Stomach smooth muscle (tissue), 2 donors: ENCODE measurements around the gene TNIK.

Experiments
- H3K27ac ChIP-seq: one replicate; pipeline ENCODE4 v1.7.0; 2013; ENCODE audit warnings: mild to moderate bottlenecking, low read length, inconsistent platforms
- H3K27me3 ChIP-seq, 2 donors: one replicate each; pipeline ENCODE4 v1.7.0; 2013; ENCODE audit warnings: low read length in 2 of 2; ENCODE audit not compliant: insufficient read depth in 2 of 2, control insufficient read depth in 1 of 2
- H3K36me3 ChIP-seq, 2 donors: one replicate each; pipeline ENCODE4 v1.7.0; 2013; ENCODE audit warnings: low read length in 2 of 2; ENCODE audit not compliant: control insufficient read depth in 2 of 2, insufficient read depth in 2 of 2
- H3K4me1 ChIP-seq: one replicate; pipeline ENCODE4 v1.7.0; 2013; ENCODE audit warnings: low read length; ENCODE audit not compliant: control insufficient read depth, insufficient read depth
- H3K4me3 ChIP-seq, 2 donors: one replicate each; pipeline ENCODE4 v1.7.0; 2013; ENCODE audit warnings: low read length in 2 of 2
- H3K9ac ChIP-seq, 2 donors: one replicate each; pipeline ENCODE4 v1.7.0; 2013; ENCODE audit warnings: low read length in 2 of 2, mild to moderate bottlenecking in 1 of 2
- H3K9me3 ChIP-seq, 2 donors: one replicate each; pipeline ENCODE4 v1.7.0; 2013; ENCODE audit warnings: low read length in 2 of 2; ENCODE audit not compliant: control insufficient read depth in 2 of 2
- donor health status: healthy.
- donor health status: Pancreatic carcinoma.

TNIK gene

GRCh38 chr3:171404376-171404967 lies 55.7 kb downstream of the TNIK start:
- Histone ChIP-seq H3K27me3 (no peaks in the 10 kb centered on the region), H3K27ac (no peak overlapping the region), H3K36me3 (no peaks in the 10 kb centered on the region), H3K4me3 (no peak overlapping the region), H3K9me3 (no peaks in the 10 kb centered on the region), H3K9ac (no peak overlapping the region), H3K4me1 (no peaks in the 10 kb centered on the region)

- no peak overlapping the region for H3K9ac ChIP-seq
- H3K36me3 ChIP-seq = no peaks in the 10 kb centered on the region
- H3K27me3 ChIP-seq = no peaks in the 10 kb centered on the region
- H3K9me3 ChIP-seq = no peaks in the 10 kb centered on the region
- H3K4me3 ChIP-seq = no peak overlapping the region
- no peaks in the 10 kb centered on the region for H3K4me1 ChIP-seq
- H3K27ac ChIP-seq = no peak overlapping the region
These were observed 57.9 kb downstream of the TNIK start for GRCh38 chr3:171402281-171402680.

- no peaks in the 10 kb centered on the region for H3K4me1 ChIP-seq
These were observed 58.8 kb downstream of the TNIK start for GRCh38 chr3:171401432-171401831.

GRCh38 chr3:171399842-171400241 lies 60.4 kb downstream of the TNIK start:
- no peak overlapping the region for H3K4me3 ChIP-seq
- H3K27me3 ChIP-seq = no peaks in the 10 kb centered on the region
- no peak overlapping the region for H3K27ac ChIP-seq
- no peaks in the 10 kb centered on the region for H3K9me3 ChIP-seq
- H3K36me3 ChIP-seq = no peaks in the 10 kb centered on the region
- no peak overlapping the region for H3K9ac ChIP-seq
- no peaks in the 10 kb centered on the region for H3K4me1 ChIP-seq

More at GRCh38 chr3:171401432-171401831, 58.8 kb downstream of the TNIK start:
- H3K27ac ChIP-seq = no peak overlapping the region
- H3K4me3 ChIP-seq = no peak overlapping the region
- no peaks in the 10 kb centered on the region for H3K36me3 ChIP-seq
- H3K27me3 ChIP-seq = no peaks in the 10 kb centered on the region
- no peaks in the 10 kb centered on the region for H3K9me3 ChIP-seq
- H3K9ac ChIP-seq = no peak overlapping the region

- Histone ChIP-seq H3K27ac (no peak overlapping the region), H3K4me3 (no peak overlapping the region), H3K4me1 (peaks cover under 1% of the 10 kb centered on the region), H3K36me3 (no peaks in the 10 kb centered on the region), H3K9me3 (no peaks in the 10 kb centered on the region), H3K27me3 (no peaks in the 10 kb centered on the region), H3K9ac (no peak overlapping the region)
These were observed 61.9 kb downstream of the TNIK start for GRCh38 chr3:171398343-171398742.

- no peak overlapping the region for H3K27ac ChIP-seq
These were observed 63.1 kb downstream of the TNIK start for GRCh38 chr3:171397089-171397488.

GRCh38 chr3:171396048-171396447 lies 64.2 kb downstream of the TNIK start:
- peaks cover 7% of the 10 kb centered on the region for H3K4me1 ChIP-seq
- H3K36me3 ChIP-seq = no peaks in the 10 kb centered on the region

More at GRCh38 chr3:171397089-171397488, 63.1 kb downstream of the TNIK start:
- Histone ChIP-seq H3K36me3 (no peaks in the 10 kb centered on the region), H3K4me3 (no peak overlapping the region), H3K9ac (no peak overlapping the region), H3K9me3 (no peaks in the 10 kb centered on the region), H3K4me1 (peaks cover 7% of the 10 kb centered on the region), H3K27me3 (no peaks in the 10 kb centered on the region)

GRCh38 chr3:171393032-171393744 lies 67.0 kb downstream of the TNIK start:
- Histone ChIP-seq H3K9me3 (peaks cover 0 to 2% of the 10 kb centered on the region in 2 donors), H3K4me3 (no peak overlapping the region), H3K9ac (no peak overlapping the region), H3K27me3 (no peaks in the 10 kb centered on the region), H3K36me3 (no peaks in the 10 kb centered on the region), H3K27ac (no peak overlapping the region), H3K4me1 (peaks cover 7% of the 10 kb centered on the region)

More at GRCh38 chr3:171396048-171396447, 64.2 kb downstream of the TNIK start:
- Histone ChIP-seq H3K9me3 (no peaks in the 10 kb centered on the region), H3K9ac (no peak overlapping the region), H3K4me3 (no peak overlapping the region), H3K27me3 (no peaks in the 10 kb centered on the region), H3K27ac (no peak overlapping the region)

GRCh38 chr3:171391432-171391831 lies 68.8 kb downstream of the TNIK start:
- Histone ChIP-seq H3K4me1 (peaks cover 7% of the 10 kb centered on the region), H3K9me3 (peaks cover 0 to 2% of the 10 kb centered on the region in 2 donors), H3K27ac (no peak overlapping the region), H3K4me3 (no peak overlapping the region), H3K36me3 (no peaks in the 10 kb centered on the region), H3K9ac (no peak overlapping the region), H3K27me3 (no peaks in the 10 kb centered on the region)

GRCh38 chr3:171390051-171390941 lies 69.9 kb downstream of the TNIK start:
- Histone ChIP-seq H3K27ac (no peak overlapping the region), H3K9ac (no peak overlapping the region), H3K27me3 (no peaks in the 10 kb centered on the region), H3K4me1 (peaks cover 7% of the 10 kb centered on the region), H3K9me3 (peaks cover 0 to 2% of the 10 kb centered on the region in 2 donors), H3K36me3 (no peaks in the 10 kb centered on the region), H3K4me3 (no peak overlapping the region)
